SH-SY5Y (cell line): Measurements from ENCODE around the gene CPNE5.

Experiments used
- GATA2 ChIP-seq: IDR thresholded peaks from 2 replicates; pipeline ENCODE4 v1.6.1; 2011; ENCODE audit warnings: mild to moderate bottlenecking, low read depth, low read length
- GATA3 ChIP-seq: IDR thresholded peaks from 2 replicates; pipeline ENCODE4 v1.6.1; 2011; ENCODE audit warnings: low read depth, mild to moderate bottlenecking, low read length, moderate library complexity

GRCh38 chr6:36786055-36786675 is 53.1 kb downstream of the CPNE5 start:
- no peak for TF ChIP-seq GATA3
- no peak for TF ChIP-seq GATA2
